A673 (cell line): Measurements from ENCODE around the gene C15orf61. TPM values are rescaled to one million over a fixed set of nuclear protein-coding genes. Genes with fewer than 3 reads are reported as not detected.
A peak's percentile ranks its signal among the peaks of the same experiment; 100 is the strongest.

Experiments used
- BruUV-seq: library from RNA; stranded (reverse); fragments of 400-500 nt; replicated peaks from 2 replicates; lab custom pipeline; 2021; lab: Mats Ljungman, UMichigan
- CTCF ChIA-PET: fragments of 300-600 bp; sonication (Branson Sonifier 250); formaldehyde crosslinking; loops from one replicate; lab custom pipeline; 2022; ENCODE audit warnings: antibody characterized with exemption; lab: Charles Lee
- POLR2A ChIA-PET: fragments of 300-600 bp; sonication (Branson Sonifier 250); formaldehyde crosslinking; loops from one replicate; lab custom pipeline; 2022; ENCODE audit warnings: antibody characterized with exemption; ENCODE audit not compliant: low non-redundant PET; lab: Charles Lee
- DNase-seq: peaks from one replicate; pipeline ENCODE4 v3.0.0-alpha.2; 2015; ENCODE audit warnings: low spot score
- H3K27ac ChIP-seq: fragments of 200-600 bp; sonication (generic); 2 replicates; pipeline ENCODE4 v1.5.1; 2016; ENCODE audit warnings: mixed run types, low read depth, mild to moderate bottlenecking, mixed read lengths, antibody characterized with exemption, low read length; ENCODE audit not compliant: poor library complexity, severe bottlenecking
- H3K27me3 ChIP-seq: fragments of 200-600 bp; sonication (generic); replicated peaks from 2 replicates; pipeline ENCODE4 v1.6.1; 2017; ENCODE audit warnings: mixed run types, low read depth, mild to moderate bottlenecking, mixed read lengths, antibody characterized with exemption, low read length; ENCODE audit not compliant: insufficient read depth, poor library complexity
- H3K36me3 ChIP-seq: fragments of 200-600 bp; sonication (generic); 2 replicates; pipeline ENCODE4 v1.6.1; 2016; ENCODE audit warnings: mixed run types, mild to moderate bottlenecking, mixed read lengths, antibody characterized with exemption, low read length; ENCODE audit not compliant: insufficient read depth, poor library complexity, severe bottlenecking
- H3K4me1 ChIP-seq: fragments of 200-600 bp; sonication (generic); 2 replicates; pipeline ENCODE4 v1.6.1; 2017; ENCODE audit warnings: mixed run types, mild to moderate bottlenecking, mixed read lengths, antibody characterized with exemption, low read length; ENCODE audit not compliant: insufficient read depth, poor library complexity, severe bottlenecking
- H3K4me3 ChIP-seq: fragments of 200-600 bp; sonication (generic); 2 replicates; pipeline ENCODE4 v1.5.1; 2016; ENCODE audit warnings: low read depth, mixed run types, mild to moderate bottlenecking, mixed read lengths, low read length; ENCODE audit not compliant: poor library complexity, severe bottlenecking
- H3K9me3 ChIP-seq: fragments of 200-600 bp; sonication (generic); 2 replicates; pipeline ENCODE4 v1.6.1; 2016; ENCODE audit warnings: mixed run types, low read depth, mild to moderate bottlenecking, mixed read lengths, antibody characterized with exemption, low read length; ENCODE audit not compliant: poor library complexity, severe bottlenecking
- EZH2 ChIP-seq: fragments of 200-600 bp; sonication (generic); IDR thresholded peaks from 2 replicates; pipeline ENCODE4 v1.6.1; 2017; ENCODE audit warnings: borderline replicate concordance, low read depth, mild to moderate bottlenecking, mixed read lengths, antibody characterized with exemption, low read length; ENCODE audit not compliant: poor library complexity, severe bottlenecking
- intact Hi-C: fragments of 100-400 bp; cut with micrococcal nuclease; formaldehyde crosslinking; loops from one replicate; pipeline ENCODE4 v1.10.0; 2022; ENCODE audit not compliant: unreplicated experiment
- total RNA-seq: library from RNA; stranded (reverse); gene quantifications from 2 replicates; pipeline ENCODE4 v1.2.3, GENCODE V29; 2021
- TF ChIP-seq, protein P1 (sequence below): fragments of 300-800, 200-600 bp; sonication (generic); conservative IDR thresholded peaks from 2 replicates; pipeline ENCODE4 v1.5.1; 2017; ENCODE audit warnings: low read depth, mild to moderate bottlenecking, antibody characterized with exemption, low read length, moderate library complexity, mixed read lengths

C15orf61 gene
- total RNA-seq, 1 experiment from 2014 or later: 6.3 TPM

DNA sequence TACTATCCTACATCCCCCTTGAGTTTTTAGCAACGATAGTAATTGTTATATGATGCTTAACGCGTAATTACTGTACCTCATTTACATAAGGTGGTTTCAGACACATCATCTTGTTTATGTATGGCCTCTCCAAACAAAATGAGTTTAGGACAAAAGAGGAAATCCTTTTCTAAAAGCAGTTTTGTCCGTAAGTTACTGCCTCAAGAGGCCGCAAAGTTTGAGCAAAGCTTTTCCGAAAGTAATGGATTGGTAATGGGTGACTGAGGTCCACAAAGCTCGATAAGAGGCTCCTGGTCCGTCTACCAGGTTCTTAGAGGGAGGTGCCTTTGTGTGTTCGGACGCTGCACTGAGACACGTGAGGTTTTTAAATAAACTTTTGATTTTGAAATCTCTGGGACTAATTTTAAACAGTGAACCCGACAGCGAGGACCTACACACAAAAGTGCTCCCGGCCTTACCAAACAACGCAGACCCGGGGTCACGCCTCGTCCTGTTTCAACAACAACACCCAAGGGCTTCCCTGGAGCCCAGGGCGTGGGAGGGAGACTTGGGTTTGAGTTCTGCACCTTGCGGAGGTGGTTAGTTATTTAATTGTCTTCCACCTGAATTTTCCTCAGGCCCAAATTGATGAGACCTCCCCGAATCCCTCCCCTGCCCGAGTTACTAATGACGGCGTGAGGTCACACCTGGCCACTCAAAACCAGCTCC is 456 bp upstream of the C15orf61 start:
- Histone ChIP-seq H3K36me3 (no peaks in the 10 kb centered on the region), H3K27ac (no peak overlapping the region), H3K27me3 (no peaks in the 10 kb centered on the region), H3K9me3 (no peaks in the 10 kb centered on the region), H3K4me1 (peaks cover 21% of the 10 kb centered on the region), H3K4me3 (peak overlapping the region; percentile 58)
- TSS peak; percentile 53 for BruUV-seq
- POLR2A ChIA-PET: no interaction called here
- TF ChIP-seq, protein P1, sequence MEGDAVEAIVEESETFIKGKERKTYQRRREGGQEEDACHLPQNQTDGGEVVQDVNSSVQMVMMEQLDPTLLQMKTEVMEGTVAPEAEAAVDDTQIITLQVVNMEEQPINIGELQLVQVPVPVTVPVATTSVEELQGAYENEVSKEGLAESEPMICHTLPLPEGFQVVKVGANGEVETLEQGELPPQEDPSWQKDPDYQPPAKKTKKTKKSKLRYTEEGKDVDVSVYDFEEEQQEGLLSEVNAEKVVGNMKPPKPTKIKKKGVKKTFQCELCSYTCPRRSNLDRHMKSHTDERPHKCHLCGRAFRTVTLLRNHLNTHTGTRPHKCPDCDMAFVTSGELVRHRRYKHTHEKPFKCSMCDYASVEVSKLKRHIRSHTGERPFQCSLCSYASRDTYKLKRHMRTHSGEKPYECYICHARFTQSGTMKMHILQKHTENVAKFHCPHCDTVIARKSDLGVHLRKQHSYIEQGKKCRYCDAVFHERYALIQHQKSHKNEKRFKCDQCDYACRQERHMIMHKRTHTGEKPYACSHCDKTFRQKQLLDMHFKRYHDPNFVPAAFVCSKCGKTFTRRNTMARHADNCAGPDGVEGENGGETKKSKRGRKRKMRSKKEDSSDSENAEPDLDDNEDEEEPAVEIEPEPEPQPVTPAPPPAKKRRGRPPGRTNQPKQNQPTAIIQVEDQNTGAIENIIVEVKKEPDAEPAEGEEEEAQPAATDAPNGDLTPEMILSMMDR: no peak
- no peak for TF ChIP-seq EZH2
- DNase-seq: no peak
- intact Hi-C loops: no loop called here
- CTCF ChIA-PET: no interaction called here

DNA sequence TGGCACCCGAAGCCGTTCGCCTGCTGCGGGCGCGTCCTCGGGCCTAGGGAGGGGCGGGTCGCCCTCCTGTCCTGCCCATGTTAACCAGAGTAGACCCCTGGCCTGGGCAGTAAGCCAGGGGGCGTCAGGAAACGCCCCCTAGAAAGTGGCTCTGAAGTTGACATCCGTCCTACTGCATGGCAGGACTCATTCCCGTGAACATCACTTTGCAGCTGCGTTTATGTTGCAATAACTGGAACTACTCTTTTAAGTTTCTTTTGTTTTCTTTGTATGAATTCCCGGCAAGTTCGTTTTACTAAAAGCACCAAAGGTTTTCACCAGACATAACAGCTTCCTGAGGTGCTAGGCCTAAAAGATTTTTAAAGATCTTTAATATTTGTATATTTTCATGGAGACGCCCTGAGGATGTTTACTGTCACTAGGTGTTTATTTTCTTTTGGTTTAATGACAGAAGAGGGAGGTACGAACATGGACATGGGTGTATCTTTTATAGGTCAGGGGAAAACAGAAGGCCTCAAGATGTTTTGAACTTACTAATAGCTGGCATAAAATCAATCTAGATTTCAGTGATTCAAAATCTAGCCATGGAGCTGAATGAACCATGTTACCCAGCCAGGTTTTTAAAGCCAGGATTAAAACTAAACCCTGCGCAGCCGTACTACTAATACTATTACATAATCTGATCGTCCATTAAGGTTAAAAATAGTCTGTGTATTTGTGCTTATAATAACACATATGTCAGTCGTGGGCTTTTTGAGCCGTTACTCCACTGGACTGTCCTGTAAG is 1.0 kb downstream of the C15orf61 start:
- TF ChIP-seq, protein P1: no peak
- TF ChIP-seq EZH2: no peak
- Histone ChIP-seq H3K36me3 (no peaks in the 10 kb centered on the region), H3K4me1 (peaks cover 21% of the 10 kb centered on the region), H3K9me3 (no peaks in the 10 kb centered on the region), H3K27ac (peak overlapping the region; percentile 88), H3K4me3 (peak overlapping the region; percentile 58), H3K27me3 (no peaks in the 10 kb centered on the region)
- ChIA-PET CTCF (no interaction called here), POLR2A (no interaction called here)
- intact Hi-C loops: no loop called here
- peak; percentile 33 for DNase-seq
- no TSS peak for BruUV-seq

DNA sequence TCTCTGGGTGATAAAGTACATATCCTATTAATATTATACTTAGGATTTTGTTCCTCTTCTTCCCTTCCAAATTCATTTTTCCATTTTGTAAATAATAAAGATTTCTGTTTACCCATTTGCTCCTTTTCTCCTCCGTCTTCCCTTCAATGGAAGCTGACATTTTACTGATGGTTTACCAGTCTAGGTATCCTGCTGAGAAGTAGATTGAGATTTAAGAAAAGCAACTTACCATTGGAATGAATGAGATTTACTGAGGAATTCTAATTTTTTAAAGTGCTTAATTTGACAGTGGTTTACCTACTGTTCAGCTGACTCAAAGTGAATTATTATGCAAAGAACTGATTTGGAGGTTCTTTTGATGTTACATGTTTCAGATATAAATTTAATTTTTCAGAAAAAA is 2.4 kb downstream of the C15orf61 start:
- Histone ChIP-seq H3K27me3 (no peaks in the 10 kb centered on the region), H3K9me3 (no peaks in the 10 kb centered on the region), H3K4me1 (peaks cover 21% of the 10 kb centered on the region), H3K4me3 (peak overlapping the region; percentile 58), H3K36me3 (no peaks in the 10 kb centered on the region), H3K27ac (peak overlapping the region; percentile 3)
- POLR2A ChIA-PET: interaction anchor here (1.1 kb wide), 1 partner anchor 16 kb away, joined by 3 read pairs; no protein-coding TSS in a partner anchor
- no peak for DNase-seq
- TF ChIP-seq, protein P1: no peak
- no peak for TF ChIP-seq EZH2
- BruUV-seq: no TSS peak
- CTCF ChIA-PET: no interaction called here
- intact Hi-C loops: no loop called here
